ENCODE results near the gene AKAP8. TPM values are rescaled to one million over a fixed set of nuclear protein-coding genes. Genes with fewer than 3 reads are reported as not detected.

AKAP8 gene
- total RNA-seq, 1 donor from 2014 or later: 41.3 TPM

- no peak for DNase-seq (ENCODE audit: low read depth, low spot score)
- peaks cover 8% of the 10 kb centered on the region for H3K4me1 Mint-ChIP-seq
- H3K27me3 Mint-ChIP-seq (ENCODE audit: low read depth): no peaks in the 10 kb centered on the region
- TF ChIP-seq CTCF (conservative IDR thresholded peaks at IDR 0.05): no peak
- peaks cover 11% of the 10 kb centered on the region for H3K36me3 Mint-ChIP-seq (ENCODE audit: low read depth)
- H3K4me3 Mint-ChIP-seq: no peak overlapping the region
- H3K27ac Mint-ChIP-seq (ENCODE audit: unreplicated experiment): peak overlapping the region; percentile 19
- no peaks in the 10 kb centered on the region for H3K9me3 Mint-ChIP-seq
Measured at GRCh38 chr19:15401397-15401710, 21.8 kb upstream of the AKAP8 start.

- Mint-ChIP-seq H3K4me3 (no peak overlapping the region), H3K9me3 (no peaks in the 10 kb centered on the region), H3K4me1 (peaks cover 8% of the 10 kb centered on the region), H3K27ac (ENCODE audit: unreplicated experiment) (peak overlapping the region; percentile 35), H3K36me3 (ENCODE audit: low read depth) (peaks cover 15% of the 10 kb centered on the region), H3K27me3 (ENCODE audit: low read depth) (no peaks in the 10 kb centered on the region)
- DNase-seq (ENCODE audit: low read depth, low spot score): no peak
- no peak for TF ChIP-seq CTCF (conservative IDR thresholded peaks at IDR 0.05)
Measured at GRCh38 chr19:15400521-15401396, 21.2 kb upstream of the AKAP8 start.

GRCh38 chr19:15399635-15400034 is 20.0 kb upstream of the AKAP8 start:
- TF ChIP-seq CTCF (conservative IDR thresholded peaks at IDR 0.05): no peak
- no peak for DNase-seq (ENCODE audit: low read depth, low spot score)
- Mint-ChIP-seq H3K4me3 (no peak overlapping the region), H3K4me1 (peaks cover 3% of the 10 kb centered on the region), H3K36me3 (ENCODE audit: low read depth) (peaks cover 19% of the 10 kb centered on the region), H3K9me3 (no peaks in the 10 kb centered on the region), H3K27ac (ENCODE audit: unreplicated experiment) (no peak overlapping the region), H3K27me3 (ENCODE audit: low read depth) (no peaks in the 10 kb centered on the region)

- Mint-ChIP-seq H3K27ac (ENCODE audit: unreplicated experiment) (no peak overlapping the region), H3K4me3 (no peak overlapping the region), H3K36me3 (ENCODE audit: low read depth) (peaks cover 20% of the 10 kb centered on the region), H3K9me3 (no peaks in the 10 kb centered on the region), H3K27me3 (ENCODE audit: low read depth) (no peaks in the 10 kb centered on the region), H3K4me1 (no peaks in the 10 kb centered on the region)
- no peak for DNase-seq (ENCODE audit: low read depth, low spot score)
- TF ChIP-seq CTCF (conservative IDR thresholded peaks at IDR 0.05): no peak
Measured at GRCh38 chr19:15399234-15399515, 19.6 kb upstream of the AKAP8 start.

GRCh38 chr19:15398501-15399233 is 19.1 kb upstream of the AKAP8 start:
- Mint-ChIP-seq H3K27ac (ENCODE audit: unreplicated experiment) (no peak overlapping the region), H3K9me3 (no peaks in the 10 kb centered on the region), H3K27me3 (ENCODE audit: low read depth) (no peaks in the 10 kb centered on the region), H3K4me1 (no peaks in the 10 kb centered on the region), H3K4me3 (no peak overlapping the region), H3K36me3 (ENCODE audit: low read depth) (peaks cover 24% of the 10 kb centered on the region)
- TF ChIP-seq CTCF (conservative IDR thresholded peaks at IDR 0.05): no peak
- no peak for DNase-seq (ENCODE audit: low read depth, low spot score)

Data from neural crest cell (in vitro differentiated cells).